ENCODE data around the gene DUOX2.
"Not testable (repeated sequence)": the region's sequence is repeated elsewhere in the genome, so short reads cannot be mapped to it uniquely, and the experiment has no call there.

DNA sequence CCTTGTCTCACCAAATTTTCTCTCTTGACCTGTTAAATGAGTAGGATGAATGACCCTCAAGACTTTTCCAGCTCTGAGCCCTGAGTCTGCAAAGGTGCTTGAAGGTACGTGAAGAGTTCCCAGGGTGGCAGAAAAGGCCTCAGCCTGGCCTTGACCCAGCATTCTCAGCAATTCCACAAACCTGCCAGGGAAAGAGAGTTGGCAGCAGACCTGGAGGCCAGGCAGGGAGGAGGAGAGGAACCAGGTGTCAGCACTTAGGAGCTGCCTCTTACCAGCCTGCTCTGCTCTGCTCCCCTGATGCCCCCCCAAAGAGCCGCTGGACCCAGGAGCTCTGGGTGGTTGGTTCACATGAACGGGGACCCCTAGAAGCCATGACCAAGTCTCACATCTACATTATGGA lies 33.4 kb downstream of the DUOX2 start:
- TF ChIP-seq, protein P1, sequence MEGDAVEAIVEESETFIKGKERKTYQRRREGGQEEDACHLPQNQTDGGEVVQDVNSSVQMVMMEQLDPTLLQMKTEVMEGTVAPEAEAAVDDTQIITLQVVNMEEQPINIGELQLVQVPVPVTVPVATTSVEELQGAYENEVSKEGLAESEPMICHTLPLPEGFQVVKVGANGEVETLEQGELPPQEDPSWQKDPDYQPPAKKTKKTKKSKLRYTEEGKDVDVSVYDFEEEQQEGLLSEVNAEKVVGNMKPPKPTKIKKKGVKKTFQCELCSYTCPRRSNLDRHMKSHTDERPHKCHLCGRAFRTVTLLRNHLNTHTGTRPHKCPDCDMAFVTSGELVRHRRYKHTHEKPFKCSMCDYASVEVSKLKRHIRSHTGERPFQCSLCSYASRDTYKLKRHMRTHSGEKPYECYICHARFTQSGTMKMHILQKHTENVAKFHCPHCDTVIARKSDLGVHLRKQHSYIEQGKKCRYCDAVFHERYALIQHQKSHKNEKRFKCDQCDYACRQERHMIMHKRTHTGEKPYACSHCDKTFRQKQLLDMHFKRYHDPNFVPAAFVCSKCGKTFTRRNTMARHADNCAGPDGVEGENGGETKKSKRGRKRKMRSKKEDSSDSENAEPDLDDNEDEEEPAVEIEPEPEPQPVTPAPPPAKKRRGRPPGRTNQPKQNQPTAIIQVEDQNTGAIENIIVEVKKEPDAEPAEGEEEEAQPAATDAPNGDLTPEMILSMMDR (IDR thresholded peaks at IDR 0.05; ENCODE audit: low read length), result not testable (repeated sequence)
- TF ChIP-seq EZH2 (IDR thresholded peaks at IDR 0.05; ENCODE audit: borderline replicate concordance, low read length), result not testable (repeated sequence)

Measured in OCI-LY1 (cell line).